ENCODE data around the gene MYBPHL.

DNA sequence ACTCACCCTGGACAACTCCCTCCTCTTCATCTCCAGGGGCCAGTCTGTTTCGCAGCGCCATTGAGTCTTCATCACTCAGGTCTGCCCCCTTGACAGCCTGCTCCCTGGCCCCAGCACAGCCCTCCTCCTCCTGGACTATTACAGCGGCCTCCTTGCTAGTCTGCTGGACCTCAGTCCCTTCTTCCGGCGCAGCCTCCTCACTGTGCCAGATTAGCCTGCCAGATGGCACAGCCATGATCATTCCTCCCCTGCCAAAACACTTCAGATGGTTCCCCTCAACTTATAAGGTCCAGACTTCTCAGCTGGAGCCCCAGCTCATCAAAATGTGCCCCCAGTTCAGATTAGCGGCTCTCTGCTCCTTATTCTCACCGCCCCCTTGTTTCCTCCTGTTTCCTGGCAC lies 64.4 kb downstream of the MYBPHL start:
- TF ChIP-seq, protein P1, sequence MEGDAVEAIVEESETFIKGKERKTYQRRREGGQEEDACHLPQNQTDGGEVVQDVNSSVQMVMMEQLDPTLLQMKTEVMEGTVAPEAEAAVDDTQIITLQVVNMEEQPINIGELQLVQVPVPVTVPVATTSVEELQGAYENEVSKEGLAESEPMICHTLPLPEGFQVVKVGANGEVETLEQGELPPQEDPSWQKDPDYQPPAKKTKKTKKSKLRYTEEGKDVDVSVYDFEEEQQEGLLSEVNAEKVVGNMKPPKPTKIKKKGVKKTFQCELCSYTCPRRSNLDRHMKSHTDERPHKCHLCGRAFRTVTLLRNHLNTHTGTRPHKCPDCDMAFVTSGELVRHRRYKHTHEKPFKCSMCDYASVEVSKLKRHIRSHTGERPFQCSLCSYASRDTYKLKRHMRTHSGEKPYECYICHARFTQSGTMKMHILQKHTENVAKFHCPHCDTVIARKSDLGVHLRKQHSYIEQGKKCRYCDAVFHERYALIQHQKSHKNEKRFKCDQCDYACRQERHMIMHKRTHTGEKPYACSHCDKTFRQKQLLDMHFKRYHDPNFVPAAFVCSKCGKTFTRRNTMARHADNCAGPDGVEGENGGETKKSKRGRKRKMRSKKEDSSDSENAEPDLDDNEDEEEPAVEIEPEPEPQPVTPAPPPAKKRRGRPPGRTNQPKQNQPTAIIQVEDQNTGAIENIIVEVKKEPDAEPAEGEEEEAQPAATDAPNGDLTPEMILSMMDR (IDR thresholded peaks at IDR 0.05) = no peak
- TF ChIP-seq POLR2AphosphoS5 (IDR thresholded peaks at IDR 0.05) (no peak), EP300 (IDR thresholded peaks at IDR 0.05; ENCODE audit: low read depth) (no peak), POLR2A (IDR thresholded peaks at IDR 0.05) (no peak)
